Globus pallidus (tissue), 1 donor: ENCODE data around the gene WDR3.

Experiments
- DNase-seq: peaks from one replicate; pipeline ENCODE4 v3.0.0-alpha.2; 2015; ENCODE audit warnings: low spot score

Gene WDR3

DNA sequence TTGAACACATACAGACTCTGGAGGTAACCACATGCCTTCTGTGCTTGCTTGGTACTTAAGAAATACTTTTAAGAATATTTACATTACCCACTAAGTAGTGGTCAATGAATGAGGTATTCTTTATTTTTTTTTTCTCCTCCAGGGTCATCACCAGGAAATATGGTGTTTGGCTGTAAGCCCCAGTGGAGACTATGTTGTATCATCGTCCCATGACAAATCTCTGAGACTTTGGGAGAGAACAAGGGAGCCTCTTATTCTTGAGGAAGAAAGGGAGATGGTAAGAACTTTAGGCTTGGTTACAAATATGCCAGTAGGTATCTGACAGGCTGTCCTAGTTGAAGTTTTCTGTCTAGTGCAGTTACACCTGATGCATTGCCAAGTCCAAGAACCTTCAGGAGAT, 22.8 kb downstream of the WDR3 start:
- DNase-seq: no peak

DNA sequence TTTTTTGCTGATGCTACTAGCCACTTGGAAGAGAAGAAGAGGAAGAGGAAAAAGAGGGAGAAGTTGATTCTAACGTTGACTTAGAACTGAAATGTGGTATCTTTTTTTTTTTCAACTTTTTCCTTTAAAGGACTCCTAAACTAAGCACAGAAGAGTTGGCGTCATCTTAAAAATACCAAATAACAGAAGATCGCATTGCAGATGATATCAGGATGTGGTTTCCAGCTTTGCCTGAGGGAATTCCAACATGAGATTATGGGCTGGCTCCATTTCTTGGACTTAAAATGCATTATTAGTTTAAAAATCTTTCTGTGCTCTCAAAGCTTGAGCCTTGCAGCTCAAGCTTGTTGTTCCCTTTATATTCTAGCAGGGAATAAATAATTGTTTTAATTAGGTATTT, 29.8 kb downstream of the WDR3 start:
- no peak for DNase-seq

DNA sequence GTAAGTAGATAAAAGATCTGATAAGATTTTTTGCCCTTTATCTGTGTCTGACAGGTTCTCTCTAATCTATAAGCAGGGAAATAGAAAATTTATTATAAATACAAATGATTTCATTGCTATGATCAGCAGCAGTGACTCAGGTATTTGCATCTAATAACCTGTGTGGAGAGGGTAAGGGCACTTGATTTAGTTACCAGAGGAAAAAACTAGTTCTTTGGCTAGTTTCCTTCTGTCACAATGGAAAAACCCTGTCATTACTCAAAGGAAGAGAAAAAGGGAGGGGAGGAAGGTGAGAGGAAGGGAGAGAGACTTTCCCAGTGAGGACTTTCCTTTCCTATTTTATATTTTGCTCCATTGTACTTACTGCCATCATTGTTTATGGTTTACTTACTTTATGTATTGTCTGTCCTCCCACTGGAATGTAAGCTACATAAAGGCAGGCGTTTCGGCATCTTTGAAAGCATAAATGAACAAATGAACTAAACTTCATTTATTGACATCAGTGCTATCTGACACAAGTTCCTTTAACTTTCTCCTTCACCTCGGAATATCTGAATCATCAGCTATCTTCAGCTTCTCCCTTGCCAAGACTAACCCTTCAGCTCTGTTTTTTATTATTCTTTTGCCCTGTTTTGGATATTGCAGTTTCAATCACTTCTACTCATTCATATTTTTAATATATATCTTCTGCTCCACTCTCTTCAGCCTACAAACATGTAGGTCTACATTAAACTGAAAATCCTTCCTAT, 34.9 kb downstream of the WDR3 start:
- DNase-seq: no peak

DNA sequence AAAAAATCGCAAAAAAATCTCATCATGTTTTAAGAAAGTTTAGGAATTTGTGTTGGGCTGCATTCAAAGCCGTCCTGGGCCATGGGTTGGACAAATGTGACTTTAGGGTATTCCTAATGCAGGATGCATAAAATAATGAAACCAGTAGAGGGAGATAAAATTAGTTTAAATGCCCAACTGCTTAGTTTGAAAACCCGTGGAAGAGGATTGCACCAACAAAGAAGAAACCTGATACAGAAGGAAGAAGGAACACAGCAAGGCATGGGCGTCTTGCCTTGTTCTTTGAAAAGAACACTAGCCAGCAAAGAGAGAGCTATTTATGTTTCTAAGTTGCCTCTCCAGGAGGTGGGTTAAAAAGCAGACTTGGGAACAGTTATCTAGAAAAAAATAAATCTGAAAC, 37.9 kb downstream of the WDR3 start:
- no peak for DNase-seq

DNA sequence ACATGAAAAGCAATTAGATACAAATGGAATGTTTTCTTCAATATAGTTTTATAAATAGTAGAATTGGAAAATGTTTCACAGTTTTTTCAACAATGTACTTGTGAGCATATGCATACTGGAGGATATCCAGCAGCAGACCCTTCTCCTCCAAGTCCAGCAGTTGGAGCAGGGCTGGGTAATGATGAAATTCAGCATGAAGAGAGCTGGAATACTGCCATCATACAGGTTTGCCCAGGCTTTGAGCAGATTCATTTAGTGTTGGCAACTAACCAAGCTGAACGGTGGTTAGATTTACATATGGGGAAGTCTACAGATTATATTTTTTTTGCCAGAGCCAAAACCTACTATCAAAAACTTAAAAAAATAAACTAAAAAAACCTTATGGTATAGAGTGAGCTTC, 38.3 kb downstream of the WDR3 start:
- DNase-seq: no peak

DNA sequence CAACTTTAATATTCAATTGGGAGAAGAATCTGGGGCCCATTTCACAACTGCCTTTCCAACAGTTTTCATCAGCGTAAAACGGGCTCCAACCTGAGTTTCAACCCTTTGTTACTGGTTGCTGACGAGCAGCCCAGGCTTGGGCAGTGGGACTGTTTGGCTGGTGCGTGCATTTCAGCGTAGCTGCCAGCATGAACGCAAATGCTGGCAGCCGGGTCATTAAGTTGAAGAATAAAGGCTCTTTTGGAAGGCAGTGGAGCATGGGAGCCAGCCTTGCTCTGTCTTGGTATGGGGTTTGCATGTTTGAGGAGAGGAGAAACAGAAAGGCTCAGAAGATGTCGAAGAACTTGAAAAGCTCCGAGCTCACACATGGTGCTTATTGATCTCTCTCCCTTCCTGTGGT, 40.7 kb downstream of the WDR3 start:
- peak; percentile 3 for DNase-seq

DNA sequence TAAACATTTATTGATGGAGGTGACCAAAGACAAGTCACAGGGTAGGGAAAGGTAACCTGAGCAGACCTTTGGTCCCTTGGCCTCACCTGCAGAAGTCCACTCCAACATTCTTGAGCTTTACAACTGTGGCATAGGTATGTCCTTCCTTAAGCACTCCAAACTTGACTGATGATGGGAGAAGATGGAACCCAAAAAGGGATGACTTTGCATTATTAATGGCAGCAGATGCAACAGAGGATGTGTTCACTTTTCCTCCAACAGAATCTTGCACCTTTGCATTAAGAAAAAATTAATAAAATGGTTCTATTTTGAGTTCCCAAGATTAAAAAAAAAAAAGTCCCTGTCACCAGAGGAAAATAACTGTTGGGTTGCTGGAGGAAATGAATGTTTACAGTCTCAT, 42.2 kb downstream of the WDR3 start:
- DNase-seq: no peak

DNA sequence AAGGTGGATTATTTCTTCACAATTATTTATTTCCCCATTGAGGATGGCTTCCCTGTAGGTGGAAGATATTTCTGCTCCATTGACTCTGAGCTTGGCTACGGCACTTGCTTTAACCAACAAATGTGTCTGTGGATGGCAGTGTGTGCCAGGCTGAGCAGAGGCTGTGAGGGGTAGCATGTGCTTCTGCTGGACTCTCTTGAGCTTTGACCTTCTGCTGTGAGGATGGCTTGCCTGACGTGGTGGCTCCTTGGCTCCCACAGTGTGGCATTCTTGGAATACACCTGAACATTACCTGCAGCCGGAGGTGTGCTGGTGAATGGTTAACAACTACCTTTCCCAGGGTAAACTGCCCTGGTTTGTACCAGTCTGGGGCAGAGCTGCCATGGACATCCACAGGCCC, 46.8 kb downstream of the WDR3 start:
- DNase-seq: no peak

DNA sequence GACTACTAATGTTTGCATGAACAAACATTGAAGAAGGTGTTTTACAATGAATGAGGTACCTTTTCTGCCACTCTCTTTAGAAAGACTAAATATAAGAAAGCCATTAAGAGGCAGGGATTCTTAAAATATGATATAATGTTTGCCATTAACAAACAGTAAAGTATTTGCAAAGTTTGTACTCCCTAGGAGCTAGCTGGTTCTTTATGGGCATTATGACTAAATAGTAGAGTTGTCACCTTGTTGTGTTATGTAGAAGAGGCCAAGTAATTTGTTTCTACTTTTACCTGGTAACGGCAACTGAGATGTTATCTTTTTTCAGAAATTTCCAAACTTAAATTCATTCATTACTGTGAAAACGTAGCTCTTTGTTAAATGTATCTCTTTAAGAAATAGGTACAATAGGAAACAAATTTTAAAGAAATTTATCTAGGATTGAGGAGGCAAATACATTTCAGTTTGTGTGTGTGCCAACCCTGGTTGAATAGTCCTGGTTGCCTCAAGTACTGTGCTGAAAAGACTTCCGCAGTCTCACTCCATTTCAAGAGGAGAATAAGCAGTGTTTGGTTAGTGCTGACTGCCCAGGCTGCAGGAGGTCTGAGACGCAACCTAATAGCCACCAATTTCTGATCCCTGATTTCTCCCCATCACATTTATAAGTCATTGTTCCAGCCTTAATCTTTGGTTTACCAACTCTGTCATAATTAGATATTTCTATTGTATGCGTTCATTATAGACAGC, 52.1 kb downstream of the WDR3 start:
- DNase-seq: no peak

DNA sequence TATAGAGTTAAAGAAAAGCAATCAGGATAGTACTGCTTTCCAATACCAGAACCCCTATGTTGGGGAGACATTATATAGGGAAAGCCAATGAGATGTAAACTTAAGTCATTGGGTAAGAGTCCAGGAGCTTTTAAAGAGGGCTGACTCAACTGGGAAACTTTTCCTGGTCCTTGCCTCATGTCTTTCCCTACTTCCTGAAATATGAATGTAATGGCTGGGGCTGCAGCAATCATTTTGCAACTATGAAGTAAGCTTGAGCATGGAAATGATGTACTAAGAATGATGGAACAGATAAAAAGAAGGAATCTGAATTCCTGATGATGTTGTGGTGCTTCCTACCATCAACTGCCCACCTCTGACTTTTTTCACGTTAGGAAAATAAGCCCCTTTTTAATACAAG, 55.7 kb downstream of the WDR3 start:
- DNase-seq: no peak

DNA sequence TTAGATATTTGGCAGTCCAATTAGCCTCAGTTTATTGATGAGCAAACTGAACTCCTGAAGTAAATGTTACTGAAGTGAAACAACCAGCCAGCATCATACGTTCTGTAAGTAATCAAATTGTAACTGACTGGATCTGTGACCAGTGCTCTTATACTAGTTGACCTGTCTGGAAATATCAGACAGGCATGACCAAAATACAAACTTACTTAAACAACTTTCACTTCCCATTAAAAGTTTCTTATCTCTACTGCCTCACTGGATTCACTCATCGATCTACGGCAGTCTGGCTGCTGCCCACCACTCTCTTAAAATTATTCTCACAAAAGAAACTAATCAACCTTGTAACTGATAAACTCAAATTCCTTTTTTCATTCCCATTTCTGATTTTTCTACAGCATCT, 56.4 kb downstream of the WDR3 start:
- no peak for DNase-seq

DNA sequence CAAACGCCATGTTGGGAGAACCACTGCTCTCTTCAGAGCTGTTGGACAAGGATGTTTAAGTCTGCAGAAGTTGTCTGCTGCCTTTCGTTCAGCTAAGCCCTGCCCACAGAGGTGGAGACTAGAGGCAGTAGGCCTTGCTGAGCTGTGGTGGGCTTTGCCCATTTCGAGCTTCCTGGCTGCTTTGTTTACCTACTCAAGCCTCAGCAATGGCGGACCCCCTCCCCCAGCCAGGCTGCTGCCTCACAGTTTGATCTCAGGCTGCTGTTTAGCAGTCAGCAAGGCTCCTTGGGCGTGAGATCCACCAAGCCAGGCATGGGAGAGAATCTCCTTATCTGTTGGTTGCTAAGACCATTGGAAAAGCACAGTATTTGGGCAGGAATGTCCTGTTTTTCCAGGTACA, 74.8 kb downstream of the WDR3 start:
- DNase-seq: no peak

DNA sequence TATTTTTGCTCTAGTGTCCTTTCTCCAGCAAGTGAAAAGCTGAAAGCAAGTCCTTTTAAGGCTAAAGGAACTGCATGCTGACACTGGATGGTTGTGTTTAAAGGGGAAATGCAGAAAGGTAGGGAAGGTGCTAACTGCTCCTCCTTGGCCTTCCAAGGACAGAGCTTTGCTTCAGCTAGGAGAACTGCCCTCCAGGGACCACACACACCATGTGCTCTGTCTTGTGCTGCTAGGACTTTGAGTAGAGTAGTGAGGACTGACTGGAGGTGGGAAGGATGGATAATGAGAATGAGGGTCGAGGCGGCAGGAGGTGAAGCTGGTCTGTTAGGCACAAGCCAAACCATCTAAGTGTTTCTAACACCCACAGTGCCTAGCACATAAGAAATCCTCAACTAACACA, 77.9 kb downstream of the WDR3 start:
- DNase-seq: no peak

DNA sequence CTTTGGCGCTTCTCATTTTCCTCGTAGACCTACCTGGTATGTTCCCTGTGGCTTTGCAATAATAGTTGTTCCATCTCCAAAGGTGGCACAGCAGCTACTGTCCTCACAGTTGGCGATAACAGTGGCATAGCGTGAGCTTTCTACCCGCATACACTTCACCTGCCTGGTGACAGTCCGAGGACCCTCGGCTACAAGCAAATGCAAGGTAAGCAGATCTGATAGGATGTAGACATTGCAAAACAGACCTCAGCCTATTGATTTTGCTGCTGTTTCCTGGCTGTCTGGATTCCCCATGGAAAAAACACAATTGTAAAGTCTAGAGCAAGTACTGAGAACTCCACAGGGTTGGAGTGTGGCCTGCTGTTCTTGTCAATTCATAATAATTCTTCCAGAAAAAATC, 78.5 kb downstream of the WDR3 start:
- no peak for DNase-seq

DNA sequence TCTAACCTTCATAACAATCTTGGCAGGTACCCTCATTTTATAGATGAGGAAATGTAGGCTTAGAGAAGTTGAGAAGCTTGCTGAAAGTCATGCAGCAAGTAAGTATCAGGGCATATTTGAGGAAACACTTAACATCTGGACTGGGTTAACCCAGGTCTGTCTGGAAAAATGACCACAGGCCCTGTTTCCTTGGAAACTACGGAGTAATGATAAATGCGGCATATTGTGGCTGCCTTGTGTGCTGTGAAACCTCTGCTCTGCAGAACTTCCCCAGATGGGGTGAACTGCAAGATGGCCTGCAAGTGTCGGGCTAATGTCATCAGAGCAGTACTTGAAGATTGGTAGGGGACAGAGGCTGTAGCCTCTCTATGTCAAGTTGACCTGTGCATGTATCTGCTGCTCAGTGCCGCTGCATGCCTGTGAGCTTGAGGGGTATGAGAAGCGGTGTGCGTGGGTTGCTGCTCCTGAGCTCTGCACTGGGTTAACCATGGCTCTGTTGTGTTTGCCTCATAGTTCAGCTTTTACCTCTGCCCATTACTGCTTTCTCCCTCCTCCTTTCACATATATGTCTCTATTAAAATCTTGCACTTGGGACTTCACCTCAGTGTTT, 83.1 kb downstream of the WDR3 start:
- no peak for DNase-seq

DNA sequence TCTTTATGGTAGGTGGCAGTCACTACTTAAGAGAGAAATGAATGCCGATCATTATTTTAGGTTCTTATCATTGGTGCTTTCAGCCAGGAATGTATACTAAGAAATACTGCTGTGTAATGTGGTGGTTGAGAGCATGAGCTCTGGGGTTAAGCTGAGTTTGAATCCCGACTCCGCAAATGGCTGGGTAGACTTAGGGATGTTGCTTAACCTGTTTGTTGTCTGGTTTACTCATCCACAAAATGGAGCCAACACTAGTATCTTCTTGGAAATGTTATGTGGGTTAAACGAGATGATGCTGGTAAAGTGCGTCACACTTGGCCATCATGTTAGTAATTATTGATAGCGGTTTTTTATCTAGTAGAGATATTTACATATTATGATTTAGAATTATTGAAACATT, 83.8 kb downstream of the WDR3 start:
- DNase-seq: no peak

DNA sequence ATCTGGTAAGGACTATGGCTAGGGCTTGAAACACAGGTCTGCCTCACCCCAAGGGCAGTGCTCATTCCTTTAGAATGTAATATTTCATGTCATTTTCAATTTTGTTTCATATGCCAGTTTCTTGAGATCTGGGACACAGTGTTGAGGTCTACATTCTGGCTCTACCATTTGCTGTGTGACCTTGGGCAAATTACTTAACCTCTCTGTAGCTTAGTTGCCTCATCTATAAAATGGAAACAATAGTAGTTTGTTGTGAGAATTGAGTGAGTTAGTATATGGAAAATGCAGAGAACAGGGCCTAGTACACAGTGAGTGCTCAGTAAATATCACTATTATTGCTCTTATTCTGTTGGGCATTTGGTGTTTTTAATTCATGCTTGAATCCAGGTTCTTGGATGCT, 84.4 kb downstream of the WDR3 start:
- DNase-seq: no peak
